Osteoblast (primary cell): ENCODE data around the gene LENG9. TPM values are rescaled to one million over a fixed set of nuclear protein-coding genes. Genes with fewer than 3 reads are reported as not detected.

Source experiments
- DNase-seq: peaks from one replicate; pipeline ENCODE4 v3.0.0; 2011; ENCODE audit warnings: low spot score, mixed read lengths; ENCODE audit not compliant: insufficient read length; ENCODE audit errors: missing footprints
- H2AFZ ChIP-seq: 2 replicates; pipeline ENCODE4 v1.6.0; 2011; ENCODE audit warnings: mild to moderate bottlenecking, low read length
- H3K27ac ChIP-seq: 2 replicates; pipeline ENCODE4 v1.5.1; 2011; ENCODE audit warnings: mild to moderate bottlenecking, low read depth, low read length, moderate library complexity
- H3K27me3 ChIP-seq: 2 replicates; pipeline ENCODE4 v1.6.0; 2012; ENCODE audit warnings: mild to moderate bottlenecking, control low read depth, inconsistent platforms, low read length, moderate library complexity; ENCODE audit not compliant: insufficient read depth
- H3K36me3 ChIP-seq: 2 replicates; pipeline ENCODE4 v1.5.1; 2011; ENCODE audit warnings: mild to moderate bottlenecking, low read length, control low read depth, moderate library complexity; ENCODE audit not compliant: insufficient read depth
- H3K4me1 ChIP-seq: 2 replicates; pipeline ENCODE4 v1.5.1; 2011; ENCODE audit warnings: mild to moderate bottlenecking, low read length, control low read depth, moderate library complexity; ENCODE audit not compliant: insufficient read depth
- H3K4me2 ChIP-seq: 2 replicates; pipeline ENCODE4 v1.6.0; 2011; ENCODE audit warnings: mild to moderate bottlenecking, low read length; ENCODE audit not compliant: insufficient read depth
- H3K4me3 ChIP-seq: fragments of 200-600 bp; sonication (generic); 3 replicates; pipeline ENCODE4 v1.5.1; 2012; ENCODE audit warnings: mild to moderate bottlenecking, low read length, inconsistent platforms; ENCODE audit not compliant: insufficient read depth
- H3K79me2 ChIP-seq: 2 replicates; pipeline ENCODE4 v1.6.0; 2012; ENCODE audit warnings: mild to moderate bottlenecking, low read length, control low read depth, inconsistent platforms; ENCODE audit not compliant: insufficient read depth
- H3K9me3 ChIP-seq: 2 replicates; pipeline ENCODE4 v1.5.1; 2011; ENCODE audit warnings: low read depth, low read length, control low read depth
- H4K20me1 ChIP-seq: 2 replicates; pipeline ENCODE4 v1.6.0; 2012; ENCODE audit warnings: mild to moderate bottlenecking, low read length, control low read depth; ENCODE audit not compliant: insufficient read depth
- total RNA-seq: library from RNA; depleted of rRNA; stranded (reverse); fragments of >200 nt; gene quantifications from 2 replicates; pipeline ENCODE4 v1.2.3, GENCODE V29; 2012
- TF ChIP-seq, protein P1 (sequence below): IDR thresholded peaks from 2 replicates; pipeline ENCODE4 v1.5.1; 2011; ENCODE audit warnings: mild to moderate bottlenecking, low read depth, low read length, moderate library complexity; ENCODE audit errors: extremely low read depth

The LENG9 gene
- total RNA-seq, 1 donor = 21.4 TPM

DNA sequence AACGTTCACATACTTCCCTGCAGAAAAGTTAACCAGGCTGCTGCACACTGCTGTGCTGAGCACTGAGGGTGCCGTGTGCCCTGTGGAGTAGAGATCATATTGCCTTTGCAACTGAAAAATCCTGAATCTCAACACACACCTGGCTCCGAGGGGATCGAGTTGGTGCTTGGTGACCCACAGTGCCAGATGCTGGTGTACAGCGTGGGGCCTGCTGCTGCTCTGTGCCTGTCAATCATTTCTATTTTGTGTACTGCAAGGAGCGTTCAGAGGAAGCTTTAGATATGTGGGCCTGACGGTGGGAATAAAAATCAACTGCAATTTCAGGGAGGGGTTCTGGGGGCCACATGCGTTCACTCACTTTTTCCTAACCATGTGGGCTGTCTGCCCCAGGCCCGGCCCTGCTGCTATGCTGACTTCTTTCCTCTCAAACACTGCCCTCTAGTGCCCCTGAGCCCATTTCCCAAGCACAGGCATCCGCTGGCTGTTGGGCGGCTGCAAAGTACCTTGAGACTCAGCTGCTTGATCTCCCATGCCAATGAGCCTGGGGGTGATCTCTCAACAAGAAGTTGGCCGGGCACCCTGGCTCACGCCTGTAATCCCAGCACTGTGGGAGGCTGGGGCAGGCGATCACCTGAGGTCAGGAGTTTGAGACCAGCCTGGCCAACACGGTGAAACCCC lies 24.3 kb downstream of the LENG9 start:
- Histone ChIP-seq H3K27me3 (no peaks in the 10 kb centered on the region), H2AFZ (no peak overlapping the region), H3K4me2 (no peak overlapping the region), H3K9me3 (no peaks in the 10 kb centered on the region), H3K4me1 (no peaks in the 10 kb centered on the region), H4K20me1 (peaks cover 21% of the 10 kb centered on the region), H3K4me3 (no peak overlapping the region), H3K27ac (no peak overlapping the region), H3K79me2 (peaks cover 8% of the 10 kb centered on the region), H3K36me3 (peaks cover 9% of the 10 kb centered on the region)
- peak; percentile 82 for DNase-seq
- TF ChIP-seq, protein P1, sequence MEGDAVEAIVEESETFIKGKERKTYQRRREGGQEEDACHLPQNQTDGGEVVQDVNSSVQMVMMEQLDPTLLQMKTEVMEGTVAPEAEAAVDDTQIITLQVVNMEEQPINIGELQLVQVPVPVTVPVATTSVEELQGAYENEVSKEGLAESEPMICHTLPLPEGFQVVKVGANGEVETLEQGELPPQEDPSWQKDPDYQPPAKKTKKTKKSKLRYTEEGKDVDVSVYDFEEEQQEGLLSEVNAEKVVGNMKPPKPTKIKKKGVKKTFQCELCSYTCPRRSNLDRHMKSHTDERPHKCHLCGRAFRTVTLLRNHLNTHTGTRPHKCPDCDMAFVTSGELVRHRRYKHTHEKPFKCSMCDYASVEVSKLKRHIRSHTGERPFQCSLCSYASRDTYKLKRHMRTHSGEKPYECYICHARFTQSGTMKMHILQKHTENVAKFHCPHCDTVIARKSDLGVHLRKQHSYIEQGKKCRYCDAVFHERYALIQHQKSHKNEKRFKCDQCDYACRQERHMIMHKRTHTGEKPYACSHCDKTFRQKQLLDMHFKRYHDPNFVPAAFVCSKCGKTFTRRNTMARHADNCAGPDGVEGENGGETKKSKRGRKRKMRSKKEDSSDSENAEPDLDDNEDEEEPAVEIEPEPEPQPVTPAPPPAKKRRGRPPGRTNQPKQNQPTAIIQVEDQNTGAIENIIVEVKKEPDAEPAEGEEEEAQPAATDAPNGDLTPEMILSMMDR = peak; percentile 46

GRCh38 chr19:54436628-54437252 lies 26.8 kb downstream of the LENG9 start:
- Histone ChIP-seq H3K4me1 (no peaks in the 10 kb centered on the region), H3K4me3 (no peak overlapping the region), H3K27me3 (no peaks in the 10 kb centered on the region), H3K4me2 (no peak overlapping the region), H3K27ac (no peak overlapping the region), H2AFZ (no peak overlapping the region), H3K79me2 (peaks cover 8% of the 10 kb centered on the region), H4K20me1 (peaks cover 32% of the 10 kb centered on the region), H3K36me3 (no peaks in the 10 kb centered on the region), H3K9me3 (no peaks in the 10 kb centered on the region)
- TF ChIP-seq, protein P1 = no peak
- peak; percentile 71 for DNase-seq

DNA sequence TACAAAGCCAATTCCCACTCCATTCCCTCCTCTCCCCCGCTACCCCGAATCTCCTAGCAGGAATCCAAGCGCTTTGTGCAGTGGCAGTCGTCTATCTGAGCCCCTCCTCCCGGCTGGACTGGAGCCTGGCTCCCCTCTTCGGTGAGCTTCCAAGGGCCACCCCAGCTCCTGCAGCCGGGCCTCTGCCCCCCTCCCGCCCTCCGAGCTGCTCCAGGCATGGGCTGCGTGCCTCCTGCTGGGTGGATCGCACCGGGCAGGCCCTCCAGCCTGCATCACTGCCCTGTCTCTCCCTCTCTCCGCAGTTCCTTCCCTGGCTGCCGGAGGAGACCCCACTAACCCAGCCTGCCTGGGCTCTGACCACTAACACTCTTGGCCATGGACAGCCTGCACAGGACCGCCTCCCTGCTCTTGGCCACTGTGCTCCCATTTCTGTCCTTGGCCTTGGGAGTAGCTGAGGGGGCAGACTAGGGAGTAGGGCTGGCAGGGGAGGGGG lies 27.5 kb downstream of the LENG9 start:
- Histone ChIP-seq H3K9me3 (no peaks in the 10 kb centered on the region), H2AFZ (no peak overlapping the region), H3K4me2 (no peak overlapping the region), H3K79me2 (peaks cover 8% of the 10 kb centered on the region), H3K36me3 (no peaks in the 10 kb centered on the region), H3K27me3 (peaks cover 2% of the 10 kb centered on the region), H3K4me3 (no peak overlapping the region), H3K4me1 (no peaks in the 10 kb centered on the region), H3K27ac (no peak overlapping the region), H4K20me1 (peaks cover 32% of the 10 kb centered on the region)
- TF ChIP-seq, protein P1 = no peak
- peak; percentile 76 for DNase-seq

DNA sequence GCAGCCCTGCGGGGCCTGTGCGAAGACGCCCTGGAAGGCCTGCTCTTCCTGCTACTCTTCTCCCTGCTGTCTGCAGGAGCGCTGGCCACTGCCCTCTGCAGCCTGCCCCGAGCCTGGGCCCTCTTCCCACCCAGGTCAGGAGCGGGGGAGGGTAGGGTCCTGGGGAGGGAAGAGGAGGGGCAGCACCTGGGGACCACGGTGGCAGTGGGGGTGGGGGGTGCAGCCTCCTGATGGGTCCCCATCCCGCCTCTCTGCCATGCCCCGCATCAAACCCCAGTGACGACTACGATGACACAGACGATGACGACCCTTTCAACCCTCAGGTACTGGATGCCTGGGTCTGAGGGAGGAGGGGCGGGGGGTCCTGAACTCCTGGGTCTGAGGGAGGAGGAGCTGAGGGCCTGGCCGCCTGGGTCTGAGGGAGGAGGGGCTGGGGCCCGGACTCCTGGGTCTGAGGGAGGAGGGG lies 28.0 kb downstream of the LENG9 start:
- H3K4me3 ChIP-seq = no peak overlapping the region
- no peaks in the 10 kb centered on the region for H3K4me1 ChIP-seq
- peak; percentile 67 for DNase-seq
- no peak overlapping the region for H3K4me2 ChIP-seq
- H3K27me3 ChIP-seq = peaks cover 3% of the 10 kb centered on the region
- no peak overlapping the region for H2AFZ ChIP-seq
- H3K27ac ChIP-seq = no peak overlapping the region
- TF ChIP-seq, protein P1 = no peak
- peaks cover 32% of the 10 kb centered on the region for H4K20me1 ChIP-seq
- peaks cover 4% of the 10 kb centered on the region for H3K79me2 ChIP-seq
- H3K9me3 ChIP-seq = no peaks in the 10 kb centered on the region
- H3K36me3 ChIP-seq = no peaks in the 10 kb centered on the region
